Transverse colon (tissue), 4 donors: ENCODE data around the gene CEP76.

Experiments
- CTCF ChIP-seq, 5 experiments: fragments of 200-600 bp in 3 of 5; fragments of 450-650 bp in 2 of 5; sonication (generic) in 3 of 5; IDR thresholded peaks; 1 replicate in 2 of 5; 2 replicates in 3 of 5; pipeline ENCODE4 v1.5.1; 2016 to 2017; ENCODE audit warnings: antibody characterized with exemption in 5 of 5, inconsistent platforms in 3 of 5, mild to moderate bottlenecking in 2 of 5, moderate library complexity in 1 of 5
- POLR2A ChIP-seq: fragments of 450-650 bp; IDR thresholded peaks from one replicate; pipeline ENCODE4 v1.6.1; 2016; ENCODE audit warnings: antibody characterized with exemption, mild to moderate bottlenecking, moderate library complexity
- POLR2AphosphoS5 ChIP-seq, 3 donors: sonication (generic); formaldehyde crosslinking; IDR thresholded peaks; one replicate each; pipeline ENCODE4 v1.6.1; 2016; ENCODE audit warnings: antibody characterized with exemption in 3 of 3

- TF ChIP-seq CTCF (IDR thresholded peaks at IDR 0.05) (no peak), POLR2A (no peak), POLR2AphosphoS5 (IDR thresholded peaks at IDR 0.05) (no peak)
Observed at GRCh38 chr18:12722731-12723130, 20.2 kb upstream of the CEP76 start.
